ENCODE measurements around the gene USE1.
"Not testable (repeated sequence)": the region's sequence is repeated elsewhere in the genome, so short reads cannot be mapped to it uniquely, and the experiment has no call there.

Gene USE1

GRCh38 chr19:17180997-17181702 lies 34.0 kb upstream of the USE1 start:
- TF ChIP-seq CTCF (IDR thresholded peaks at IDR 0.05; ENCODE audit: borderline replicate concordance, insufficient read depth, low read depth, low read length): no peak
- H3K4me3 ChIP-seq (ENCODE audit: low read depth, low read length): no peak overlapping the region

- peak overlapping the region; percentile 19 for H3K4me3 ChIP-seq (ENCODE audit: low read depth, low read length)
- peak; percentile 45; the same call in 1 of the 2 replicates for TF ChIP-seq CTCF (IDR thresholded peaks at IDR 0.05; ENCODE audit: borderline replicate concordance, insufficient read depth, low read depth, low read length)
These were observed 31.8 kb upstream of the USE1 start for GRCh38 chr19:17183271-17183761.

- TF ChIP-seq CTCF (IDR thresholded peaks at IDR 0.05; ENCODE audit: borderline replicate concordance, insufficient read depth, low read depth, low read length): no peak
- H3K4me3 ChIP-seq (ENCODE audit: low read depth, low read length): no peak overlapping the region
These were observed 31.3 kb upstream of the USE1 start for GRCh38 chr19:17183858-17184321.

DNA sequence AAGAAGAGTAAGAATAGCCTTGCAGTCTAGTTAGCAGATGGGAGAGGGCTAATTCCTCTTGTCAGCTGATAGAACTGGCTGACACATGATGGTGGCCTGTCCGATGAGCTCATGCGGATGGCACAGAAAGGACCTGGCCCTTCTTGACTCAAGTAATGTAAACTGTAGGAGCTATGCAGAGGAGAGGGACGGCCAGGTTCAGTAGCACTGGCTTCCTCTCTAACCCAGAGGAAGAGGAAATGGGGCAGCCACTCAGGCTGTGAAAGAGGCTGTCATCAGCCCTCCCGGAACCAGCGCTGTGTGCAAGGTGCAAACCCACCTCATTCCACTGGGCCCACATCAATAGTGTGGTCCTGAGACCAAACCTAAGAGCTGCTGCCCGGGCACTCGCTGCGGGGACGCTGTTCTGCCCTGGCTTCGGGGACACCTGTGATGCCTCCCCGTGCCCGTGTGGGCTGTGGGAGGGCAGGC lies 30.8 kb upstream of the USE1 start:
- TF ChIP-seq CTCF (IDR thresholded peaks at IDR 0.05; ENCODE audit: borderline replicate concordance, insufficient read depth, low read depth, low read length): no peak
- no peak overlapping the region for H3K4me3 ChIP-seq (ENCODE audit: low read depth, low read length)

DNA sequence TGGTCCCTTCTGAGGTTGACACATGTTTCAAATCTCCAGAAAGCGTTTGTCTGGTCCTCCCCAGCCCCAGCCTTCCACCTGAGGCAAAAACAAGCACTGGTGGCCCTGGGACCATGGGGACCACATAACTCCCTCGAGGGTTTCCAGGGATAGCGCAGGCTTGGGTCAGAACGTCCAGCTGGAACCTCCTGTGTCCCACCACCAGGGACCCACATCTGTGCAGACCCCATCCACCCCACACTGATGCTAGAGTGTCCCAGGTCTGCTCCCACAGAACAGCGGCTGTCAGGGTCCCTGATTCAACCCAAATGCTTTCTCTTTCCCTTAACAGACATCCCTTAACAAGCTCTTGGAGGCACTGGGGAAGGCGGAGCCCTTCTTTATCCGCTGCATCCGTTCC lies 29.6 kb upstream of the USE1 start:
- TF ChIP-seq CTCF (IDR thresholded peaks at IDR 0.05; ENCODE audit: borderline replicate concordance, insufficient read depth, low read depth, low read length): no peak
- no peak overlapping the region for H3K4me3 ChIP-seq (ENCODE audit: low read depth, low read length)

DNA sequence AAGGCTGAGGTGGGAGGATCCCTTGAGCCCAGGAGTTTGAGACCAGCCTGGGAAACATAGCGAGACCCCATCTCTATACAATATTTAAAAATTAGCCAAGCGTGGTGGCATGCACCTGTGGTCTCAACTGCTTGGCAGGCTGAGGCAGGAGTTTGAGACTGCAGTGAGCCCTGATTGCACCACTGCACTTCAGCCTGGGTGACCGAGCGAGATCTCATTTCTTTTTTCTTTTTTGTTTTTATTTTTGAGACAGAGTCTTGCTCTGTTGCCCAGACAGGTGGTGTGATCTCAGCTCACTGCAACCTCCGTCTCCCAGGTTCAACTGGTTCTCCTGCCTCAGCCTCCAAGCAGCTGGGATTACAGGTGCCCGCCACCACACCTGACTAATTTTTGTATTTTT lies 23.4 kb upstream of the USE1 start:
- H3K4me3 ChIP-seq (ENCODE audit: low read depth, low read length): not testable (repeated sequence)

GRCh38 chr19:17192751-17193150 lies 22.4 kb upstream of the USE1 start:
- TF ChIP-seq CTCF (IDR thresholded peaks at IDR 0.05; ENCODE audit: borderline replicate concordance, insufficient read depth, low read depth, low read length): no peak
- H3K4me3 ChIP-seq (ENCODE audit: low read depth, low read length): no peak overlapping the region

All from GM12875 (cell line).